GM21529 (cell line): Measurements from ENCODE around the gene PCDHGA5.
"Not testable (repeated sequence)": the region's sequence is repeated elsewhere in the genome, so short reads cannot be mapped to it uniquely, and the experiment has no call there.

ENCODE experiments used
- ATAC-seq: cut with Tn5 transposase; IDR thresholded peaks from one replicate; pipeline ENCODE4 v1.9.1; 2021; ENCODE audit not compliant: unreplicated experiment

The PCDHGA5 gene

DNA sequence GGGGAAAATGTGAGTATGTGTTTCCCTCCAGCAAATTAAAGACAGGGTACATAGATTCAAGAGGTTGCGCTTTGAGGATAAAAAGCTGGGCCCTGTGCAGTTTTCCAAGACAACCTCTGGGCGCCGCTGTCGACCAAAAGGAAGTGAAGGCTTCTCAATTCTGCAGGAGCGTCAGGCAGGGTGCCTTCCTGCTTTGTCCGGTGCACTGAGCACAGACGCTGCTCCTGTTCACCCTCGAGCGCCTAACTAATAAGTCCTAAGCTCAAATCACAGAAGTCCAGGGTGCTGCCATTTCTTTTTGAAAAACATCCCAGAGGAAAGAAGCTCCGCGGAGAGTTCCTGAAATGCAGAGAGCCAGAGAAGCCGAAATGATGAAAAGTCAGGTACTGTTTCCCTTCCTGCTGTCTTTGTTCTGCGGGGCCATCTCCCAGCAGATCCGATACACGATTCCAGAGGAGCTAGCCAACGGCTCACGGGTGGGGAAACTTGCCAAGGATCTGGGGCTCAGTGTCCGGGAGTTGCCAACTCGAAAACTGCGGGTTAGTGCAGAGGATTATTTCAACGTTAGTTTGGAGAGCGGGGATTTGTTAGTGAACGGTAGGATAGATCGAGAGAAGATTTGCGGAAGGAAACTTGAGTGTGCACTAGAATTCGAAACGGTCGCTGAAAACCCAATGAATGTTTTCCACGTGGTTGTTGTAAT lies 13.9 kb upstream of the PCDHGA5 start, which contains the start of gene PCDHGB1:
TSS of gene PCDHGB1 (plus strand) at position 183 of the 703 bp plus-strand sequence. CDS start at position 345, 162 bp downstream.
- ATAC-seq: peak; percentile 91

DNA sequence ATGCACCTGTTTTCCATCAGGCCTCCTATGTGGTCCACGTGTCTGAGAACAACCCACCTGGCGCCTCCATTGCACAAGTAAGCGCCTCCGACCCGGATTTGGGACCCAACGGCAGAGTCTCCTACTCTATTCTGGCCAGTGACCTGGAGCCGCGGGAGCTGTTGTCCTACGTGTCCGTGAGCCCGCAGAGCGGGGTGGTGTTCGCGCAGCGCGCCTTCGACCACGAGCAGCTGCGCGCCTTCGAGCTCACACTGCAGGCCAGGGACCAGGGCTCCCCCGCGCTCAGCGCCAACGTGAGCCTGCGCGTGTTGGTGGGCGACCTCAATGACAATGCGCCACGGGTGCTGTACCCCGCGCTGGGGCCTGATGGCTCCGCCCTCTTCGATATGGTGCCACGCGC lies 12.4 kb upstream of the PCDHGA5 start:
- no peak for ATAC-seq

DNA sequence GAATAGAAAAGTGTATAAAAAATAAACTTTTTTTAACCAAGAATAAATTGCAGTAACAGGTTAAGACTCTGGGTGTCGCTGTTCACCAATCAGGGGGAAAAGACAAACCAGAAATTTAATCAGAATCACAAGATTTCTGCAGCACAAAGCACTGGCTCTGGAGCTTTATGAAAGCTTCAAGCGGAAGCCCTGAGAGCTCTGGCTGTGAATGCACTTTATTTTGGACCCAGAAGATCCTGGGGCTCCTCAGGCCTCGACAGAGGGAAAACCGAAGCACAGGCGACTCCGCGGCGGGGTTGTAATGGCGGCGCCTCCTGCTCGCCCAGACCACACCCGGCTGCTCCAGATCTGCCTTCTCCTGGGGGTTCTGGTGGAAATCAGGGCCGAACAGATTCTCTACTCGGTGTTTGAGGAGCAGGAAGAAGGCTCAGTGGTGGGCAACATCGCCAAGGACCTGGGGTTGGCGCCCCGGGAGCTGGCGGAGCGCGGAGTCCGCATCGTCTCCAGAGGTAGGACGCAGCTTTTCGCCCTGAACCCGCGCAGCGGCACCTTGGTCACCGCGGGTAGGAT lies 9.0 kb upstream of the PCDHGA5 start, which contains the start of gene PCDHGA4:
TSS of gene PCDHGA4 (plus strand) at position 122 of the 570 bp plus-strand sequence. CDS start at position 209, 87 bp downstream.
- no peak for ATAC-seq

DNA sequence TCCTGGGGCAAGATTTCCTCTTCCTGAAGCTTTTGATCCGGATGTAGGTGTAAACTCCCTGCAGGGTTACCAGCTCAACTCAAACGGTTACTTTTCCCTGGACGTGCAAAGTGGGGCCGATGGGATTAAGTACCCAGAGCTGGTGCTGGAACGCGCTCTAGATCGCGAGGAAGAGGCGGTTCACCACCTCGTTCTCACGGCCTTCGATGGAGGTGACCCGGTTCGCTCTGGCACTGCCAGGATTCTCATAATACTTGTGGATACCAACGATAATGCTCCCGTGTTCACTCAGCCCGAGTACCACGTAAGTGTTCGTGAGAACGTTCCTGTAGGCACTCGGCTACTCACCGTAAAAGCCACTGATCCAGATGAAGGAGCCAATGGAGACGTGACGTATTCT lies 8.3 kb upstream of the PCDHGA5 start:
- no peak for ATAC-seq

DNA sequence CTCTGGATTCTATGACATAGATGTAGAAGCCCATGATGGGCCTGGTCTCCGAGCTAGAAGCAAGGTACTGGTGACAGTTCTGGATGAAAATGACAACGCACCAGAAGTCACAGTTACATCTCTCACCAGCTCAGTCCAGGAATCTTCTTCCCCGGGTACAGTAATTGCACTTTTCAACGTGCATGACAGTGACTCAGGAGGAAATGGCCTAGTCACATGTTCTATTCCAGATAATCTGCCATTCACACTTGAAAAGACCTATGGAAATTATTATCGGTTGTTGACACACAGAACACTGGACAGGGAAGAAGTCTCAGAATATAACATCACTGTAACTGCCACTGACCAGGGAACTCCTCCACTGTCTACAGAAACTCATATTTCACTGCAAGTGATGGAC lies 7.8 kb upstream of the PCDHGA5 start:
- no peak for ATAC-seq

DNA sequence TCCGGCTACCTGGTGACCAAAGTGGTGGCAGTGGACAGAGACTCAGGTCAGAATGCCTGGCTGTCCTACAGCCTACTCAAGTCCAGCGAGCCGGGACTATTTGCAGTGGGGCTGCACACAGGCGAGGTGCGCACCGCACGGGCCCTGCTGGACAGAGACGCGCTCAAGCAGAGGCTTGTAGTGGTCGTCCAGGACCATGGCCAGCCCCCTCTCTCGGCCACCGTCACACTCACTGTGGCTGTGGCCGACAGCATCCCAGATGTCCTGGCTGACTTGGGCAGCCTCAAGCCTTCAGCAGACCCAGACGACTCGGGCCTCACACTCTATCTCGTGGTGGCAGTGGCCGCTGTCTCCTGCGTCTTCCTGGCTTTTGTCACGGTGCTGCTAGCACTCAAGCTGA lies 7.0 kb upstream of the PCDHGA5 start:
- ATAC-seq: no peak

DNA sequence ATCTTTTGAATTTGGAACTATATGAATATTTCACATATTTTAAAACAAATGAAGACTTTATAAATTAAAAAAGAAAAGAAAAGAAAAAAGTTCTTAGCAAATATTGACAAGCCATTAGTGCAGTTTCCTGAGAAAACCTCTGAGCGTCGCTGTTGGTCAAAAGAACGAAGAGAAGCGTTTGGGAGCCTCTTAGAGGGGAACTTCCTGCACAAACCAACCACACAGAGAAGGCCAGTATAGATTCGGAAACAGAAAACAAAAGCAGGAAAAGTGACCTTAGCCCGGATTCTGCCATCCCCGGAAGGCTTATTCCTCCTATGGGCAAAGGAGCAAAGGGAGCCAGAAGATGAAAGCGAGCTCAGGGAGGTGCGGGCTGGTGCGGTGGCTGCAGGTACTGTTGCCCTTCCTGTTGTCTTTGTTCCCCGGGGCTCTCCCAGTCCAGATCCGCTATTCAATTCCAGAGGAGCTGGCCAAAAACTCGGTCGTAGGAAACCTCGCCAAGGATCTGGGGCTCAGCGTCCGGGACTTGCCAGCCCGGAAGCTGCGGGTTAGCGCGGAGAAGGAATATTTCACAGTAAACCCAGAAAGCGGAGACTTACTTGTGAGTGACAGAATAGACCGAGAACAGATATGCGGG lies 4.1 kb upstream of the PCDHGA5 start, which contains the start of gene PCDHGB2:
TSS of gene PCDHGB2 (plus strand) at position 205 of the 637 bp plus-strand sequence. CDS start at position 347, 142 bp downstream.
- ATAC-seq: no peak

DNA sequence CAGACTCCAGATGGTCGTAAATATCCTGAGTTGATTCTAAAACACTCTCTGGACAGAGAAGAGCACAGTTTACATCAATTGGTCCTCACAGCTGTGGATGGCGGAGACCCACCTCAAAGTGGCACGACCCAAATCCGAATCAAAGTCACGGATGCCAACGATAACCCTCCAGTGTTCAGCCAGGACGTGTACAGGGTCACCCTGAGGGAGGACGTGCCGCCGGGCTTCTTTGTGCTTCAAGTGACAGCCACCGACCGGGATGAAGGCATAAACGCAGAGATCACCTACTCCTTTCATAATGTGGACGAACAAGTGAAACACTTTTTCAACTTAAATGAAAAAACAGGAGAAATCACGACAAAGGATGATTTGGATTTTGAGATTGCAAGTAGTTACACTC lies 3.3 kb upstream of the PCDHGA5 start:
- ATAC-seq: no peak

DNA sequence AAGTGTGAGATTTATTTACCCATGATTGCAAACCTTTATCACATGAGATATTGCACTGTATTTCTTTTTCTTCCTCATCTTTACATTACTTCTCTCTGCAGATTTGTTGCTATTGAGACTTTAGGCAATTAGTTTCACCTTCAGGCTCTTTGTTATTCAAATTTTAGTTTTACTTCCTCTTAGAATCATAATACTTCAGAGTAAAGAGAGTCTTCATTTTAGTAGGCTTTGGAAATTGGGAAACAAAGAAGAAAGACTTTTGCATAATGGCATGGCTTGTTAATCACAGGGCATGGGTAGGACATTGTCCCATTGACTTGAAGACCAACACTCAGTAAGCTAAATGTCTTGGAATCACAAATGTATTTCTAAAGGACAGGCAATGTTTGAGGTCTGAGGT lies 1.2 kb upstream of the PCDHGA5 start:
- ATAC-seq: no peak

DNA sequence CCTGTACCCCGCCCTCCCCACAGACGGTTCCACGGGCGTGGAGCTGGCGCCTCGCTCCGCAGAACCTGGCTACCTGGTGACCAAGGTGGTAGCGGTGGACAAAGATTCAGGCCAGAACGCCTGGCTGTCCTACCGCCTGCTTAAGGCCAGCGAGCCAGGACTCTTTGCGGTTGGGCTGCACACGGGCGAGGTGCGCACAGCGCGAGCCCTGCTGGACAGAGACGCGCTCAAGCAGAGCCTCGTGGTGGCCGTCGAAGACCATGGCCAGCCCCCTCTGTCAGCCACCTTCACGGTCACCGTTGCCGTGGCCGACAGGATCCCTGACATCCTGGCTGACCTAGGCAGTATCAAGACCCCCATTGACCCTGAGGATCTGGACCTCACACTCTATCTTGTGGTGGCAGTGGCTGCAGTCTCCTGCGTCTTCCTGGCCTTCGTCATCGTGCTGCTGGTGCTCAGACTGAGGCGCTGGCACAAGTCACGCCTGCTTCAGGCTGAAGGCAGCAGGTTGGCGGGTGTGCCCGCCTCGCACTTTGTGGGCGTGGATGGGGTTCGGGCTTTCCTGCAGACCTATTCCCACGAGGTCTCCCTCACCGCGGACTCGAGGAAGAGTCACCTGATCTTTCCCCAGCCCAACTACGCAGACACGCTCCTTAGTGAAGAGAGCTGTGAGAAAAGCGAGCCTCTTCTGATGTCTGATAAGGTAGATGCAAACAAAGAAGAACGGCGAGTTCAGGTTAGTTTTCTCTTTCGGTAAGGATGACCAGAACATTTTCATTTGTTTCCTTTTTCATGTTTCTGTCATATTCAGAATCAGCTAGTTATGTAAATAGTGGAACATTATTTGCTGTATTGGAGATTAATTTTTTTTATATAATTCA lies 2.3 kb downstream of the PCDHGA5 start:
- ATAC-seq: no peak

DNA sequence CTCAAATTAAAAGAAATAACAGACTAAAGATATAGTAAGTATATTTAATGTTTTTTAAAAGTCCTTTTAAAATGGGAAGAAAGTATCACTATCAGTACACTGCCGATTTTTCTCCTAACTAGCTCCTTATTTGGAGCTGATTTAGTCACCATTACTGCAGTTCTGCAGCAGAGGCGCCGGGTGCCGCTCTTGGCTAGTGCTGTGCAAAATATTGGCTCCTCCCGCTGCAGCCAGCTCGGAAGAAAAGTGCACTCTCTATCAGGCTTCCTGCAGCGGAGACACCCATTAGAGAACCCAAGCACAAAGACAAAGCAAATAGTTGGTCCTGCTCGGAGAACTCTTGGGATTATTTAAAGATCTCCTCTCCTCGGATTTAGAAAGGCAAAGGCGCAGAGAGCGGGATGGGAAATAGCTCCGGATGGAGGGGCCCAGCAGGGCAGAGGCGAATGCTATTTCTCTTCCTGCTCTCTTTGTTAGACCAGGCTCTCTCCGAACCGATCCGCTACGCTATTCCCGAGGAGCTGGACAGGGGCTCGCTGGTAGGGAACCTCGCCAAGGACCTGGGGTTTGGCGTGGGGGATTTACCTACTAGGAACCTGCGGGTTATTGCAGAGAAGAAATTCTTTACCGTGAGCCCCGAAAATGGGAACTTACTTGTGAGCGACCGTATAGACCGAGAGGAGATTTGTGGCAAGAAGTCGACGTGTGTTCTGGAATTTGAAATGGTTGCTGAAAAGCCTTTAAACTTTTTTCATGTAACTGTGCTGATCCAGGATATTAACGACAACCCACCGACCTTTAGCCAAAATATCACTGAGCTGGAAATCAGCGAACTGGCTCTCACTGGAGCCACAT lies 6.3 kb downstream of the PCDHGA5 start, which contains the start of gene PCDHGB3:
TSS of gene PCDHGB3 (plus strand) at position 249 of the 855 bp plus-strand sequence. CDS start at position 402, 153 bp downstream.
- ATAC-seq: peak; percentile 99

DNA sequence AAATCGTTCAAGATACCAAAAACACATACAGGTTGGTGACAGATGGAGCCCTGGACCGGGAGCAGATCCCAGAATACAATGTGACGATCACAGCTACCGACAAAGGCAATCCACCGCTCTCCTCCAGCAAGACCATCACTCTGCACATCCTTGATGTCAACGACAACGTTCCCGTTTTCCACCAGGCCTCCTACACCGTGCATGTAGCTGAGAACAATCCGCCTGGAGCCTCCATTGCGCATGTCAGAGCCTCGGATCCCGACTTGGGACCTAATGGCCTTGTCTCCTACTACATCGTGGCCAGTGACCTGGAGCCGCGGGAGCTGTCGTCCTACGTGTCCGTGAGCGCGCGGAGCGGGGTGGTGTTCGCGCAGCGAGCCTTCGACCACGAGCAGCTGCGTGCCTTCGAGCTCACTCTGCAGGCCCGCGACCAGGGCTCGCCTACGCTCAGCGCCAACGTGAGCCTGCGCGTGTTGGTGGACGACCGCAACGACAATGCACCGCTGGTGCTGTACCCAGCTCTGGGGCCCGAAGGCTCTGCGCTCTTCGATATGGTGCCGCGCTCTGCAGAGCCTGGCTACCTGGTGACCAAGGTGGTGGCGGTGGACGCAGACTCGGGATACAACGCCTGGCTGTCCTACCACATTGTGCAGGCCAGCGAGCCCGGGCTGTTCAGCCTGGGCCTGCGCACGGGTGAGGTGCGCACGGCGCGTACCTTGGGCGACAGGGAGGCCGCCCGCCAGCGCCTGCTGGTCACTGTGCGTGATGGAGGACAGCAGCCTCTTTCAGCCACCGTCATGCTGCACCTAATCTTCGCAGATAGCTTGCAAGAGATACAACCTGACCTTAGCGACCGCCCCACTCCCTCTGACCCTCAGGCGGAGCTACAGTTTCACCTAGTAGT lies 7.9 kb downstream of the PCDHGA5 start:
- ATAC-seq: no peak

DNA sequence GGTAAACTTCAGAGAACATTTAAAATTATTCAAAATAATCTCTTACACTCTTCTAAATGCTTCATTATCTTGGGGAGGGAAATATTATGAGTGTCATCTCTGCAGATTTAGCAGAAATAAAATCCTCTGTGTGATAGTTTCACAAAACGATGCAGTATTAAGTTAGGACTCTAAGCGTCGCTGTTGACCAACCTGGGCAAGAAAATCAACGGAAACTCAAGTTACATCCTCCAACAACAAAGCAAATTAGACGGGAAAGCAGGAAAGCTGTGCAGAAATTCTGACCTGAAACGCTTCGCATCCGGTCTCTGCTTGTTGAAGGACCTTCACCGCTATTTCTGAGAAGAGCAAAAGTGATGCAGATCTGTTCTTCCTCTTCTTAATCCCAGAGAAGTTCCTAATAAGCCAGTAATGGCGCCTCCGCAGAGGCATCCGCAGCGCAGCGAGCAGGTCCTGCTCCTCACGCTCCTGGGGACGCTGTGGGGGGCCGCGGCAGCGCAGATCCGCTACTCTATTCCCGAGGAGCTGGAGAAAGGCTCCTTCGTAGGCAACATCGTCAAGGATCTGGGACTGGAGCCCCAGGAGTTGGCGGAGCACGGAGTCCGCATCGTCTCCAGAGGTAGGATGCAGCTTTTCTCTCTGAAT lies 9.8 kb downstream of the PCDHGA5 start, which contains the start of gene PCDHGA6:
TSS of gene PCDHGA6 (plus strand) at position 219 of the 645 bp plus-strand sequence. CDS start at position 412, 193 bp downstream.
- ATAC-seq: no peak

DNA sequence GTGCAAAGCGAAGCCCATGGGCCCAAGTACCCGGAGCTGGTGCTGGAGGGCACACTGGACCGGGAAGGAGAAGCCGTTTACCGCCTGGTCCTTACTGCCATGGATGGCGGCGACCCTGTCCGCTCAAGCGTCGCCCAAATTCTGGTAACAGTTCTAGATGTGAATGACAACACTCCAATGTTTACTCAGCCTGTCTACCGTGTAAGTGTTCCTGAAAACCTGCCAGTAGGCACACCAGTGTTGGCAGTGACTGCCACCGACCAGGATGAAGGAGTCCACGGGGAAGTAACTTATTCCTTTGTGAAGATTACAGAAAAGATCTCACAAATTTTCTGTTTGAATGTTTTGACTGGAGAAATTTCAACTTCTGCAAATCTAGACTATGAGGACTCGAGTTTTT lies 10.7 kb downstream of the PCDHGA5 start:
- ATAC-seq: no peak

DNA sequence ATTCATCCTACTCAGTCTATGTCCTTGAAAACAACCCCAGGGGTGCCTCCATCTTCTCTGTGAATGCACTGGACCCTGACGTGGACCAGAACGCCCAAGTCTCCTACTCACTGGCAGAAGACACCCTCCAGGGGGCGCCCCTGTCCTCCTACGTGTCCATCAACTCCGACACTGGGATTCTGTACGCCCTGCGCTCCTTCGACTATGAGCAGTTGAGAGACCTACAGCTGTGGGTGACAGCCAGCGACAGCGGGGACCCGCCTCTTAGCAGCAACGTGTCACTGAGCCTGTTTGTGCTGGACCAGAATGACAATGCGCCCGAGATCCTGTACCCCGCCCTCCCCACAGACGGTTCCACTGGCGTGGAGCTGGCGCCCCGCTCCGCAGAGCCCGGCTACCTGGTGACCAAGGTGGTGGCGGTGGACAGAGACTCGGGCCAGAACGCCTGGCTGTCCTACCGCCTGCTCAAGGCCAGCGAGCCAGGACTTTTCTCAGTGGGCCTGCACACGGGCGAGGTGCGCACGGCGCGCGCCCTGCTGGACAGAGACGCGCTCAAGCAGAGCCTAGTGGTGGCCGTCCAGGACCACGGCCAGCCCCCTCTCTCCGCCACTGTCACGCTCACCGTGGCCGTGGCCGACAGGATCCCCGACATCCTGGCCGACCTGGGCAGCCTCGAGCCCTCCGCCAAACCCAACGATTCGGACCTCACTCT lies 11.6 kb downstream of the PCDHGA5 start:
- ATAC-seq: not testable (repeated sequence)

DNA sequence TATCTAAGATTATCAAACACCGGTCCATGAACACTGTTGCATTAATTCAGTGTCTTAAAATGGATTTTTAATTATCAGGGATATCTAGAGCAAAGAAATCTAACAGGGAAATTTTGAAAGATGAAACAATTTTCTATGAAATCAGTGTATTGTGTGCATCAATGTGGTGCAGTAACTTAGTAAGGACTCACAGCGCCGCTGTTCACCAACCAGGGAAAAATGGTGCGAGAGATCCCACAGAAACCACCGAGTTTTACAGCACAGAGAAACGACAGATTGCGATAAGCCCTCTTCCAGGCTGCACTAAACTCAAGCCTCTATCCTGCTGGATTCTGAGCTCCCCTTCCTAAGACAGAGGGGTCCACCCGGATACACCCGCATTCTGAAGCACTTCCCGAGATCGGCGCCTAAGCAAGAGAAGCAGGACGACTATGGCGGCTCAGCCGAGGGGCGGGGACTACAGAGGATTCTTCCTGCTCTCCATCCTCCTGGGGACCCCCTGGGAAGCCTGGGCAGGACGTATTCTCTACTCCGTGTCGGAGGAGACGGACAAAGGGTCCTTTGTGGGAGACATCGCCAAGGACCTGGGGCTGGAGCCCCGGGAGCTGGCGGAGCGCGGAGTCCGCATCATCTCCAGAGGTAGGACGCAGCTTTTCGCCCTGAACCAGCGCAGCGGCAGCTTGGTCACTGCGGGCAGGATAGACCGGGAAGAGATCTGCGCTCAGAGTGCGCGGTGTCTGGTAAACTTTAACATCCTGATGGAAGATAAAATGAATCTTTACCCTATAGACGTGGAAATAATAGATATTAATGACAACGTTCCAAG lies 18.7 kb downstream of the PCDHGA5 start, which contains the start of gene PCDHGA7:
TSS of gene PCDHGA7 (plus strand) at position 274 of the 826 bp plus-strand sequence. CDS start at position 432, 158 bp downstream.
- no peak for ATAC-seq

DNA sequence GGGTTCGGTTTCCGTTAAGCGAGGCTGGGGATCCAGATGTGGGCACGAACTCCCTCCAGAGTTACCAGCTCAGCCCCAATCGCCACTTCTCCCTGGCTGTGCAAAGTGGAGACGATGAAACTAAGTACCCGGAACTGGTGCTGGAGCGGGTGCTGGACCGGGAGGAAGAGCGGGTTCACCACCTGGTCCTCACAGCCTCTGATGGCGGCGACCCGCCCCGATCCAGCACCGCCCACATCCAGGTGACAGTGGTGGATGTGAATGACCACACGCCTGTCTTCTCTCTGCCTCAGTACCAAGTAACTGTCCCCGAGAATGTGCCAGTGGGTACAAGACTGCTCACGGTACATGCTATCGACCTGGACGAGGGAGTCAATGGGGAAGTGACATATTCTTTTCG lies 19.4 kb downstream of the PCDHGA5 start:
- ATAC-seq: no peak
